ELF-1 (cell line): Measurements from ENCODE around the gene MRPL51.

Experiments
- DNase-seq: peaks from one replicate; pipeline ENCODE4 v3.0.0-alpha.2; 2016; ENCODE audit warnings: low read depth, low spot score

MRPL51 gene

DNA sequence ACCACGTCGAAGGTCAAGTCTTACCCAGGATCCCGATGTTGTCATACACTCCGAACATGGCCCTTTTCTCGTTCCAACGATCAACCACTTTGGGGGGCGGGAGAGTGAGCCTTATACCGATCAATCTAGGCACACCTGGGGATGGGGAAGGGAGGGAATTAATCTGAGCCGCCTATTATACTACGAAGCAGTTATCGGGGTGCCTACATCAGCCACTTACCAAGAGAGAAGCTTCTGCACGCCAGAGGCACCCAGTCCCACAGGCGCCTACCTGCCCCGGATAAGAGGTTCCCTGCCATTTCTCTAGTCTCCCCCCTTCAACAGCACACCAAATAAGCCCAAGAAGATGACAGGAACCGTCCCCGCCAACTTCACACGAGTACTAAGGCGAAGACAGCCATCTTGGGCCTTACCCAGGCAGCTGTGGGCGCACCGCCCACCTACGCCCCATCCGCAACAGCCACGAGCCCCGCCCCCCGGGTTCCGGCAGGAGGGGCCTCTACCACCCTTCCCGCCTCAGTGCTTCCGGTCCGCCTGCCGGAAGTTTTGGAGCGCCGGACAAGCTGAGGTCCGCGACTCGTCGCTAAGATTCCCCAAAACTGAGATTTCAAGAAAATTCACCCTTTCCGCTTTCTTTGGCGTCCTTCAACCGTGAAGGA, at the start of gene MRPL51:
Gene MRPL51 (minus strand): TSS at position 425 of the 659 bp plus-strand sequence. CDS start 126 bp downstream, at position 299.
- peak; percentile 97 for DNase-seq

DNA sequence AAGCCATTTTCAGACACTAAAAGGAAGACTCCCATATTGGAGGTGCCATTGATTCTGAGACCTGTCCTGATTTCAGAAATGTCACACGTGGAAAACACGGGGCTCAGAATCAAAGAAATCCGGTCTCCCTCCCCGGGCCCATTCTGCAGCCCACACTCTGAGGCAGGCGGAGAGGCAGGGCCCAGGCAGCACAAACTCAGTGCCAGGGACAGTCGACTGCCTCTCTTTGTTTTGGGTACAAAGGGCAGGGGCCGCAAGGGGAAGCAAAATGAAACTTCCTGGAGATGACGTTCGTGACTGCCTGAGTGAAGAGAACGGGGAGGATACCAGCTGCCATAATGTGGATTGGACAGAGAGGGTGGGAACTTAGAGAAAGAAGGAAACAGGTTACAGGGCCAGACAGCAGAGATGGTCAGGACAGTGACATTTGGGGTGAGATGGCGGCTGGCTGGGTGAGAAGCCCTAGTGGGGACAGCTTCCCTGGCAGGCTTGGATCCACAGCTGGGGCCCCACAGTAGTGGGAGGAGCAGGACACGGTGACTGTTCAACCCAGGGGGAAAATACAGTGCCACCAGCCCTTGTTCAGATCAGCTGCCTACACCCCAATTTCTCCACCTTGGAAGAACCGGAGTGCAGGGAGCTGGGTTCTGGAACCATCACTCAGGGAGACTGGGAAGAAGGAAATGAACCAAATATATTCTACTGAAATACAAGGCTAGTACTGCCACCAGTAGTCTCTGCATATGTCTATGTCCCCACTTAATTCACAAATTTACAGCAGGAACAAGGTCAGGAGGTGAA, 49.3 kb upstream of the MRPL51 start:
- DNase-seq: no peak

DNA sequence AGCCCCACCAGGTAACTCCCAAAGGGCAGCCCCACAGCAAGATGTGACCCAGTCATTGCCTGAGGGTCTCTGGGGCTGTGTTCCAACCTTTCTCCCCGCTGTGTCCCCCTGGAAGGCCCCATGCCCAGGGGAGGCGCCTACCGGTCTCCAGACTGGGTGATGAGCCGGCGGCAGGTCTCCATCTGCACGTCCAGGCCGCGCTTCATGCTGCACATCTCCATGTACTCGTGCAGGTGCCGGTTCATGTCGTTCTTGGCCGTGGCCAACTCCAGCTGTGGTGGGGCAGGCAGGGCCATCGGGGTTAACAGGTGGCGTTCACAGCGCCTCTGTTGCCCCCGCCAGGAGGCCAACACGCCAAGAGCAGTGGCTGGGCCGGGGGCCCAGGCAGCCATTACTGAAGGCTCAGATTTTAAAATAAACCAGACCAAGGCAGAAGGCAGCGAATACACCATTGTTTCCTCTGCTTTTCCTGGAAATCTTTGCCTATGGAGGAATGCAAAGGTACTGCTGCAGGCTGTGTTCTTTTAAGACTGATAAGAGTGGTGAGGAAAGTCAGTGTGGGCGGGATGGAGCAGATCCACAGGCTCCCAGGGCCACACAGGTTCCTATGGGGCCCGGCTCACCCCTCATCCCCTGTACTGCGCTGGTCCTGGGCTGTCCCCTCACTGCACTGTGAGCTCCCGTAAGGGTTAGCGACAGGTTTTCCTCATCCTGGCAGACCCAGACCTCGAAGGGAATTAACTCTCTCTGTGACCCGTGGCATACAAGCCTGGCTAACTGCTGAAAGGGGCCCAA, 48.5 kb upstream of the MRPL51 start:
- peak; percentile 22 for DNase-seq

DNA sequence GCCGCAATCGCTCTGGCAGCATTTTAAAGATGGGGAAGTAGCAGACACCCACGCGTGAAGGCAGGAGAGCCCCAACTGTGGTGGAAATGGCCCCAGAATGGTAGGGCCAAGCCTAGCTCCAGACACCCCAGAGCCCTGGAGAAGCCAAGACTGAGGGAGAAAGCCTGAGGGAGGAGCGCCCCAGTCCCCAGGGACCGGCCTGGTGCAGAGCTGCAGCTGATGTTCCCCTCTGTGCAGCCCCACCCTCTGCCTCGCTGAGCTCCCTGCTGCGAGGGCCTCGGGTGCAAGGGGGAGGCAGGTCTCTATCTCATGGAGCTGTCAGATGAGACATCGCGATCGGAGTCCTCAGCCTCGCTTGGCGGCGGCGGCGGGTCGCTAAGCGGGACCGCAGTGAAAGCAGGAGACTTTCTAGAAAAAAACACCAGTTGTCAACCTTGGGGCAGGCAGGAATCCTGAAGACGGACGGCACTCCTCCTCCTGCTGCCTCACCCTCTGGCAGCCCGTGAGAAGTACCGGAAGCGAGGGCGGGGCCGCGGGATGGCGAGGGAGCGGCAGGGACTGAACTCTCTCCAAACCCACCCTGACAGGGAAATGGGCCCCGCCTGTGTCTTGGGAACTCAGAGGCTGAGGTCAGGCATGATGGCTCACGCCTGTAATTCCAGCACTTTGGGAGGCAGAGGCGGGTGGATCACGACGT, 47.3 kb upstream of the MRPL51 start:
- peak; percentile 95 for DNase-seq

DNA sequence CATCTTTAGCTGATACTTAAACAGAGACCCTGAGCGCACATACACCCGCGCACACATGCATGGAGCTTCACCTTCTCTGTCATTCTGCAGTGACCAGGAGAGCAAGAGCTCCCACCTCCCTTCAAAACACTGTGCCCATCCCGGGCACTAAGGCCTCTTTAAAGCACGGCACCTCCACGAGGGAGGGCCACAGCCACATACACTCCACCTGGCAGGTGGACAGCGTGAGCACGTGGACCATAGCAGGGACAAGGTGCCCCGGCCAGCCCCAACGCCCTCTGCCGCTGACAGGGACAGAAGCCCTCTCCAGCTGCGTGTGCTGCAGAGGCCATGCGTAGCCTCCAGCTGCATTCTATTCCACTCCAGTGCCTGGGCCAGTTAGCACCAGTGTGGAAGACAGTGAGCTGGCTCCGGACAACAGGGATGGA, 46.7 kb upstream of the MRPL51 start:
- DNase-seq: peak; percentile 58

DNA sequence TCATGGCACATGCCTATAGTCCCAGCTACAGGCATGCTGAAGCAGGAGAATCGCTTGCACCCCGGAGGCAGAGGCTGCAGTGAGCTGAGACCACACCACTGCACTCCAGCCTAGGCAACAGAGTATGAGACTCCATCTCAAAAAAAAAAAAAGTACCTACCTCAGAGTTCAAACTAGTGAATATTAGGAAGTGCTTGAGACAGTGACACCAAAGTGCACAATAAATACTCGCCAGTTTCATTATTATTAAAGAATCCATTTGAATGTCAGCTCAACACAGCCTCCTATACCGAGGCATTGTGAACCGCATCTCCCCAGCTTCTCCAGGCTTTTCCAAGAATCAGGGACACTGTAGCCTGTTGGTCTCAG, 46.2 kb upstream of the MRPL51 start:
- DNase-seq: no peak

DNA sequence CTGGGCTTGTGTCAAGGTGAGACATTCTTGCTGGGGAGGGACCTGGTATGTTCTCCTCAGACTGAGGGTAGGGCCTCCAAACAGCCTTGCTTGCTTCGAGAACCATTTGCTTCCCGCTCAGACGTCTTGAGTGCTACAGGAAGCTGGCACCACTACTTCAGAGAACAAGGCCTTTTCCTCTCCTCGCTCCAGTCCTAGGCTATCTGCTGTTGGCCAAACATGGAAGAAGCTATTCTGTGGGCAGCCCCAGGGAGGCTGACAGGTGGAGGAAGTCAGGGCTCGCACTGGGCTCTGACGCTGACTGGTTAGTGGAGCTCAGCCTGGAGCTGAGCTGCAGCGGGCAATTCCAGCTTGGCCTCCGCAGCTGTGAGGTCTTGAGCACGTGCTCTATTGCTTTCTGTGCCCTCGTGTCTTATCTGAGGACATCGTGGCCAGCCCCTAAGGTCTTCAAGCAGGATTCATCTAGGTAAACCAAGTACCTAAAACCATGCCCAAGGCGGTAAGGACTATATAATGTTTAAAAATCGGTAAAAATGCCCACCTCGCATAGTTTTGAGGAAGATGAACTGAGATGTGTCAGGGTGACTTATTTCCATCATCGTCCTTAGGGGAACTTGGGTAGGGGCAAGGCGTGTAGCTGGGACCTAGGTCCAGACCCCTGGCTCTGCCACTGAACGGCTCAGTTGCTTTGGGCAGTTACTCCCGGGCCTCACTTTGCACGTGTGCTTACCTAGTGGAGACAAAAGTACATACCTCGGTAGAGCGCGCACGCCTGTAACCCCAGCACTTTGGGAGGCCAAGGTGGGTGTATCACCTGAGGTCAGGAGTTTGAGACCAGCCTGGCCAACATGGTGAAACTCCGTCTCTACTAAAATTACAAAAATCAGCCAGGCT, 45.6 kb upstream of the MRPL51 start:
- DNase-seq: peak; percentile 71

DNA sequence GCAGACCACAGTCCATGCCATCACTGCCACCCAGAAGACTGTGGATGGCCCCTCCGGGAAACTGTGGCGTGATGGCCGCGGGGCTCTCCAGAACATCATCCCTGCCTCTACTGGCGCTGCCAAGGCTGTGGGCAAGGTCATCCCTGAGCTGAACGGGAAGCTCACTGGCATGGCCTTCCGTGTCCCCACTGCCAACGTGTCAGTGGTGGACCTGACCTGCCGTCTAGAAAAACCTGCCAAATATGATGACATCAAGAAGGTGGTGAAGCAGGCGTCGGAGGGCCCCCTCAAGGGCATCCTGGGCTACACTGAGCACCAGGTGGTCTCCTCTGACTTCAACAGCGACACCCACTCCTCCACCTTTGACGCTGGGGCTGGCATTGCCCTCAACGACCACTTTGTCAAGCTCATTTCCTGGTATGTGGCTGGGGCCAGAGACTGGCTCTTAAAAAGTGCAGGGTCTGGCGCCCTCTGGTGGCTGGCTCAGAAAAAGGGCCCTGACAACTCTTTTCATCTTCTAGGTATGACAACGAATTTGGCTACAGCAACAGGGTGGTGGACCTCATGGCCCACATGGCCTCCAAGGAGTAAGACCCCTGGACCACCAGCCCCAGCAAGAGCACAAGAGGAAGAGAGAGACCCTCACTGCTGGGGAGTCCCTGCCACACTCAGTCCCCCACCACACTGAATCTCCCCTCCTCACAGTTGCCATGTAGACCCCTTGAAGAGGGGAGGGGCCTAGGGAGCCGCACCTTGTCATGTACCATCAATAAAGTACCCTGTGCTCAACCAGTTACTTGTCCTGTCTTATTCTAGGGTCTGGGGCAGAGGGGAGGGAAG, 44.7 kb upstream of the MRPL51 start:
- DNase-seq: peak; percentile 90

DNA sequence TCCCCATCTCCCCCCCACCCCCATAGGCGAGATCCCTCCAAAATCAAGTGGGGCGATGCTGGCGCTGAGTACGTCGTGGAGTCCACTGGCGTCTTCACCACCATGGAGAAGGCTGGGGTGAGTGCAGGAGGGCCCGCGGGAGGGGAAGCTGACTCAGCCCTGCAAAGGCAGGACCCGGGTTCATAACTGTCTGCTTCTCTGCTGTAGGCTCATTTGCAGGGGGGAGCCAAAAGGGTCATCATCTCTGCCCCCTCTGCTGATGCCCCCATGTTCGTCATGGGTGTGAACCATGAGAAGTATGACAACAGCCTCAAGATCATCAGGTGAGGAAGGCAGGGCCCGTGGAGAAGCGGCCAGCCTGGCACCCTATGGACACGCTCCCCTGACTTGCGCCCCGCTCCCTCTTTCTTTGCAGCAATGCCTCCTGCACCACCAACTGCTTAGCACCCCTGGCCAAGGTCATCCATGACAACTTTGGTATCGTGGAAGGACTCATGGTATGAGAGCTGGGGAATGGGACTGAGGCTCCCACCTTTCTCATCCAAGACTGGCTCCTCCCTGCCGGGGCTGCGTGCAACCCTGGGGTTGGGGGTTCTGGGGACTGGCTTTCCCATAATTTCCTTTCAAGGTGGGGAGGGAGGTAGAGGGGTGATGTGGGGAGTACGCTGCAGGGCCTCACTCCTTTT, 44.0 kb upstream of the MRPL51 start:
- peak; percentile 24 for DNase-seq

DNA sequence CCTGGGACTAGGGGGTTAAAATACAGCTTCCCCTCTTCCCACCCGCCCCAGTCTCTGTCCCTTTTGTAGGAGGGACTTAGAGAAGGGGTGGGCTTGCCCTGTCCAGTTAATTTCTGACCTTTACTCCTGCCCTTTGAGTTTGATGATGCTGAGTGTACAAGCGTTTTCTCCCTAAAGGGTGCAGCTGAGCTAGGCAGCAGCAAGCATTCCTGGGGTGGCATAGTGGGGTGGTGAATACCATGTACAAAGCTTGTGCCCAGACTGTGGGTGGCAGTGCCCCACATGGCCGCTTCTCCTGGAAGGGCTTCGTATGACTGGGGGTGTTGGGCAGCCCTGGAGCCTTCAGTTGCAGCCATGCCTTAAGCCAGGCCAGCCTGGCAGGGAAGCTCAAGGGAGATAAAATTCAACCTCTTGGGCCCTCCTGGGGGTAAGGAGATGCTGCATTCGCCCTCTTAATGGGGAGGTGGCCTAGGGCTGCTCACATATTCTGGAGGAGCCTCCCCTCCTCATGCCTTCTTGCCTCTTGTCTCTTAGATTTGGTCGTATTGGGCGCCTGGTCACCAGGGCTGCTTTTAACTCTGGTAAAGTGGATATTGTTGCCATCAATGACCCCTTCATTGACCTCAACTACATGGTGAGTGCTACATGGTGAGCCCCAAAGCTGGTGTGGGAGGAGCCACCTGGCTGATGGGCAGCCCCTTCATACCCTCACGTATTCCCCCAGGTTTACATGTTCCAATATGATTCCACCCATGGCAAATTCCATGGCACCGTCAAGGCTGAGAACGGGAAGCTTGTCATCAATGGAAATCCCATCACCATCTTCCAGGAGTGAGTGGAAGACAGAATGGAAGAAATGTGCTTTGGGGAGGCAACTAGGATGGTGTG, 43.1 kb upstream of the MRPL51 start:
- DNase-seq: peak; percentile 27

DNA sequence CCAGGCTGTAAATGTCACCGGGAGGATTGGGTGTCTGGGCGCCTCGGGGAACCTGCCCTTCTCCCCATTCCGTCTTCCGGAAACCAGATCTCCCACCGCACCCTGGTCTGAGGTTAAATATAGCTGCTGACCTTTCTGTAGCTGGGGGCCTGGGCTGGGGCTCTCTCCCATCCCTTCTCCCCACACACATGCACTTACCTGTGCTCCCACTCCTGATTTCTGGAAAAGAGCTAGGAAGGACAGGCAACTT, 42.6 kb upstream of the MRPL51 start:
- DNase-seq: no peak

DNA sequence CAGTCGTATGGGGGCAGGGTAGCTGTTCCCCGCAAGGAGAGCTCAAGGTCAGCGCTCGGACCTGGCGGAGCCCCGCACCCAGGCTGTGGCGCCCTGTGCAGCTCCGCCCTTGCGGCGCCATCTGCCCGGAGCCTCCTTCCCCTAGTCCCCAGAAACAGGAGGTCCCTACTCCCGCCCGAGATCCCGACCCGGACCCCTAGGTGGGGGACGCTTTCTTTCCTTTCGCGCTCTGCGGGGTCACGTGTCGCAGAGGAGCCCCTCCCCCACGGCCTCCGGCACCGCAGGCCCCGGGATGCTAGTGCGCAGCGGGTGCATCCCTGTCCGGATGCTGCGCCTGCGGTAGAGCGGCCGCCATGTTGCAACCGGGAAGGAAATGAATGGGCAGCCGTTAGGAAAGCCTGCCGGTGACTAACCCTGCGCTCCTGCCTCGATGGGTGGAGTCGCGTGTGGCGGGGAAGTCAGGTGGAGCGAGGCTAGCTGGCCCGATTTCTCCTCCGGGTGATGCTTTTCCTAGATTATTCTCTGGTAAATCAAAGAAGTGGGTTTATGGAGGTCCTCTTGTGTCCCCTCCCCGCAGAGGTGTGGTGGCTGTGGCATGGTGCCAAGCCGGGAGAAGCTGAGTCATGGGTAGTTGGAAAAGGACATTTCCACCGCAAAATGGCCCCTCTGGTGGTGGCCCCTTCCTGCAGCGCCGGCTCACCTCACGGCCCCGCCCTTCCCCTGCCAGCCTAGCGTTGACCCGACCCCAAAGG, 42.1 kb upstream of the MRPL51 start:
- peak; percentile 82 for DNase-seq

DNA sequence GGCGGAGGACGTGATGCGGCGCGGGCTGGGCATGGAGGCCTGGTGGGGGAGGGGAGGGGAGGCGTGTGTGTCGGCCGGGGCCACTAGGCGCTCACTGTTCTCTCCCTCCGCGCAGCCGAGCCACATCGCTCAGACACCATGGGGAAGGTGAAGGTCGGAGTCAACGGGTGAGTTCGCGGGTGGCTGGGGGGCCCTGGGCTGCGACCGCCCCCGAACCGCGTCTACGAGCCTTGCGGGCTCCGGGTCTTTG, 41.6 kb upstream of the MRPL51 start:
- DNase-seq: no peak

DNA sequence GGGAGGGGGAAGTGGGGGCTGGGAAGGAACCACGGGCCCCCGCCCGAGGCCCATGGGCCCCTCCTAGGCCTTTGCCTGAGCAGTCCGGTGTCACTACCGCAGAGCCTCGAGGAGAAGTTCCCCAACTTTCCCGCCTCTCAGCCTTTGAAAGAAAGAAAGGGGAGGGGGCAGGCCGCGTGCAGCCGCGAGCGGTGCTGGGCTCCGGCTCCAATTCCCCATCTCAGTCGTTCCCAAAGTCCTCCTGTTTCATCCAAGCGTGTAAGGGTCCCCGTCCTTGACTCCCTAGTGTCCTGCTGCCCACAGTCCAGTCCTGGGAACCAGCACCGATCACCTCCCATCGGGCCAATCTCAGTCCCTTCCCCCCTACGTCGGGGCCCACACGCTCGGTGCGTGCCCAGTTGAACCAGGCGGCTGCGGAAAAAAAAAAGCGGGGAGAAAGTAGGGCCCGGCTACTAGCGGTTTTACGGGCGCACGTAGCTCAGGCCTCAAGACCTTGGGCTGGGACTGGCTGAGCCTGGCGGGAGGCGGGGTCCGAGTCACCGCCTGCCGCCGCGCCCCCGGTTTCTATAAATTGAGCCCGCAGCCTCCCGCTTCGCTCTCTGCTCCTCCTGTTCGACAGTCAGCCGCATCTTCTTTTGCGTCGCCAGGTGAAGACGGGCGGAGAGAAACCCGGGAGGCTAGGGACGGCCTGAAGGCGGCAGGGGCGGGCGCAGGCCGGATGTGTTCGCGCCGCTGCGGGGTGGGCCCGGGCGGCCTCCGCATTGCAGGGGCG, 41.0 kb upstream of the MRPL51 start, which contains the start of gene GAPDH:
Gene GAPDH (plus strand): TSS at position 595 of the 772 bp plus-strand sequence. CDS start 316 bp downstream, outside the sequence.
- DNase-seq: peak; percentile 97

DNA sequence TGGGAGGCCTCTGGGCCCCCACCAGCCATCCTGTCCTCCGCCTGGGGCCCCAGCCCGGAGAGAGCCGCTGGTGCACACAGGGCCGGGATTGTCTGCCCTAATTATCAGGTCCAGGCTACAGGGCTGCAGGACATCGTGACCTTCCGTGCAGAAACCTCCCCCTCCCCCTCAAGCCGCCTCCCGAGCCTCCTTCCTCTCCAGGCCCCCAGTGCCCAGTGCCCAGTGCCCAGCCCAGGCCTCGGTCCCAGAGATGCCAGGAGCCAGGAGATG, 40.5 kb upstream of the MRPL51 start:
- peak; percentile 94 for DNase-seq

DNA sequence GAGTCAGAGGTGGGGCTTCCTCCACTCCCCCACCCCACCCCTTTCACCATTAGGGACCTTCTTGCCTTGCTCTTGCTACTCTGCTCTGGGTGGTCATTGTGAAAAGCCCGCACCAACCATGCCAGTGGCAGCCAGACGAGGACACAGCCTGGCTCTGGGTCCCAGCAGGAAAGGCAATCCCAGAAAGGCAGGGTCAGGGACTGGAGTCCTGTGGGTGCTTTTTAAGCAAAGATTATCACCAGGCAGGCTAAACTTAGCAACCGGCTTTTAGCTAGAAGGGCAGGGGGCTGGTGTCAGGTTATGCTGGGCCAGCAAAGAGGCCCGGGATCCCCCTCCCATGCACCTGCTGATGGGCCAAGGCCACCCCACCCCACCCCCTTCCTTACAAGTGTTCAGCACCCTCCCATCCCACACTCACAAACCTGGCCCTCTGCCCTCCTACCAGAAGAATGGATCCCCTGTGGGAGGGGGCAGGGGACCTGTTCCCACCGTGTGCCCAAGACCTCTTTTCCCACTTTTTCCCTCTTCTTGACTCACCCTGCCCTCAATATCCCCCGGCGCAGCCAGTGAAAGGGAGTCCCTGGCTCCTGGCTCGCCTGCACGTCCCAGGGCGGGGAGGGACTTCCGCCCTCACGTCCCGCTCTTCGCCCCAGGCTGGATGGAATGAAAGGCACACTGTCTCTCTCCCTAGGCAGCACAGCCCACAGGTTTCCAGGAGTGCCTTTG, 40.0 kb upstream of the MRPL51 start:
- no peak for DNase-seq
